HEK293 (cell line): ENCODE measurements around the gene BLOC1S6.

ENCODE experiments used
- CTCF ChIA-PET: fragments of 350-600 bp; formaldehyde crosslinking; extraction: SDS; loops from one replicate; lab custom pipeline; 2021; ENCODE audit warnings: antibody characterized with exemption; lab: Yijun Ruan, JAX
- POLR2A ChIA-PET: fragments of 300-600 bp; formaldehyde crosslinking; extraction: SDS; loops from one replicate; lab custom pipeline; 2020; ENCODE audit warnings: antibody characterized with exemption, inconsistent platforms; lab: Yijun Ruan, JAX
- H3K27ac ChIP-seq: fragments of 200-500 bp; sonication (Bioruptor generic); 2 replicates; pipeline ENCODE4 v1.5.1; 2014; ENCODE audit warnings: low read depth, low read length, control low read depth, inconsistent platforms; ENCODE audit errors: extremely low read depth
- H3K36me3 ChIP-seq, 2 experiments: fragments of 200-500 bp in 1 of 2; sonication (Bioruptor generic) in 1 of 2; 1 replicate in 1 of 2; 2 replicates in 1 of 2; pipeline ENCODE4 v1.5.1; 2014 to 2017; ENCODE audit warnings: inconsistent platforms in 2 of 2, low read length in 2 of 2; ENCODE audit not compliant: control insufficient read depth in 2 of 2, insufficient read depth in 1 of 2
- H3K4me1 ChIP-seq: fragments of 200-500 bp; sonication (Bioruptor generic); 2 replicates; pipeline ENCODE4 v1.5.1; 2014; ENCODE audit warnings: mild to moderate bottlenecking, low read length, inconsistent platforms; ENCODE audit not compliant: control insufficient read depth, insufficient read depth
- H3K4me3 ChIP-seq: 2 replicates; pipeline ENCODE4 v1.5.1; 2011; ENCODE audit warnings: low read depth, mild to moderate bottlenecking, control low read depth, low read length, moderate library complexity
- H3K9me3 ChIP-seq: fragments of 200-500 bp; sonication (Bioruptor generic); 2 replicates; pipeline ENCODE4 v1.5.1; 2014; ENCODE audit warnings: low read depth, low read length, inconsistent platforms; ENCODE audit not compliant: control insufficient read depth, insufficient read depth
- IKZF3 ChIP-seq: fragments of 450-650 bp; IDR thresholded peaks from 2 replicates; pipeline ENCODE4 v1.5.0; 2018; ENCODE audit warnings: missing biosample characterization, mild to moderate bottlenecking, missing genetic modification characterization, moderate library complexity
- TSHZ1 ChIP-seq: fragments of 450-650 bp; formaldehyde crosslinking; IDR thresholded peaks from 2 replicates; pipeline ENCODE4 v1.5.1; 2016; ENCODE audit warnings: missing biosample characterization, missing genetic modification characterization, borderline replicate concordance
- ZEB2 ChIP-seq: fragments of 450-650 bp; formaldehyde crosslinking; IDR thresholded peaks from 2 replicates; pipeline ENCODE4 v1.5.1; 2016; ENCODE audit warnings: missing biosample characterization, missing genetic modification characterization
- ZNF175 ChIP-seq: fragments of 450-650 bp; formaldehyde crosslinking; IDR thresholded peaks from 2 replicates; pipeline ENCODE4 v1.5.1; 2016; ENCODE audit warnings: missing biosample characterization, missing genetic modification characterization
- ZNF19 ChIP-seq: fragments of 450-650 bp; formaldehyde crosslinking; IDR thresholded peaks from 2 replicates; pipeline ENCODE4; 2016; ENCODE audit warnings: missing biosample characterization, missing genetic modification characterization, low read depth
- ZNF280C ChIP-seq: fragments of 450-650 bp; formaldehyde crosslinking; IDR thresholded peaks from 2 replicates; pipeline ENCODE4 v1.5.1; 2016; ENCODE audit warnings: missing biosample characterization, missing genetic modification characterization
- ZNF324 ChIP-seq: fragments of 450-650 bp; formaldehyde crosslinking; IDR thresholded peaks from 2 replicates; pipeline ENCODE4 v1.5.1; 2016; ENCODE audit warnings: missing biosample characterization, missing genetic modification characterization
- ZNF596 ChIP-seq: fragments of 450-650 bp; IDR thresholded peaks from 2 replicates; pipeline ENCODE4 v1.5.0; 2018; ENCODE audit warnings: missing biosample characterization, mild to moderate bottlenecking, missing genetic modification characterization, moderate library complexity
- ZNF654 ChIP-seq: fragments of 450-650 bp; formaldehyde crosslinking; IDR thresholded peaks from 2 replicates; pipeline ENCODE4 v1.5.1; 2016; ENCODE audit warnings: low read depth, missing biosample characterization, missing genetic modification characterization
- ZNF747 ChIP-seq: fragments of 450-650 bp; formaldehyde crosslinking; IDR thresholded peaks from 2 replicates; pipeline ENCODE4 v1.5.1; 2016; ENCODE audit warnings: missing biosample characterization, missing genetic modification characterization
- ZNF76 ChIP-seq: fragments of 450-650 bp; formaldehyde crosslinking; IDR thresholded peaks from 2 replicates; pipeline ENCODE4; 2016; ENCODE audit warnings: low read depth, missing biosample characterization, missing genetic modification characterization, borderline replicate concordance
- ZSCAN4 ChIP-seq: fragments of 450-650 bp; formaldehyde crosslinking; IDR thresholded peaks from 2 replicates; pipeline ENCODE4 v1.5.1; 2017; ENCODE audit warnings: missing biosample characterization, missing genetic modification characterization
- TF ChIP-seq, protein P1 (sequence below): fragments of 450-650 bp; formaldehyde crosslinking; IDR thresholded peaks from 2 replicates; pipeline ENCODE4 v1.5.1; 2016; ENCODE audit warnings: missing biosample characterization, missing genetic modification characterization
- TF ChIP-seq, protein P2 (sequence below): fragments of 450-650 bp; IDR thresholded peaks from 2 replicates; pipeline ENCODE4 v1.5.1; 2018; ENCODE audit warnings: missing biosample characterization, mild to moderate bottlenecking, missing genetic modification characterization

BLOC1S6 gene

DNA sequence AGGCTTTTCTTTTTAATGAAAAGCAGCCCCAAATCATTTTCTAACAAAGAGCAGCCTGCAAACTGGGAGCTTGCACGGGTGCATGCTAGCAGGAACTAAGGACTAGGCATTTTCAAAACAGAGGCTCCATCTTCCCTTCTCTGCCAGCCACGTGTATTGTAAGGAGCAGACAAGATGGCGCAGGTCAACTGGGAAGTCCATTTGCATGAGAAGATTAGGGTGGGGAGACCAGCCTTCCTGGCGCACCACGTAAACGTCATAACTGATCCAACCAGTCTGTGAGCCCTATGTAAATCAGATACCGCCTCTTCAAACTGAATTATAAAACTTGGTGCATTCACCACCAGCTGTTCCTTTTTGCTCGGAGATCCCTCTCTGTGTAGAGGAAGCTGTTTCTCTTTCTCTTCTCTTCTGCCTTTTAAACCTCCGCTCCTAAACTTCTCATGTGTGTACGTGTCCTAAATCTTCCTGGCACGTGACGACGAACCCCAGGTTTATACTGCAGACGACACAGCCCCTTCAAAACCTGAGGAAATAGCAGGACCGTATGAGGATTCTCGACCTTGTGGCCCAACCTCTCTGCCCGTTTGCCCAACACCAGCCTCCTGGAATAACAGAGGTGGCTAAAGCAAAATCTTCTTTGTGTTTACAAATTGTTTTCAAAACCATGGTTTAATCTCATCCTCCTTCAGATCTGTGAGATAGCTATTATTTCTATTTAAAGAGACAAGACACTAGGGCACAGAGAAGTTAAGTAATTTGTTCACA, 38.2 kb upstream of the BLOC1S6 start:
- Histone ChIP-seq H3K36me3 (no peaks in the 10 kb centered on the region), H3K9me3 (no peaks in the 10 kb centered on the region), H3K27ac (no peak overlapping the region), H3K4me3 (no peak overlapping the region), H3K4me1 (no peaks in the 10 kb centered on the region)
- ChIA-PET CTCF (no interaction called here), POLR2A (no interaction called here)
- TF ChIP-seq, protein P1, sequence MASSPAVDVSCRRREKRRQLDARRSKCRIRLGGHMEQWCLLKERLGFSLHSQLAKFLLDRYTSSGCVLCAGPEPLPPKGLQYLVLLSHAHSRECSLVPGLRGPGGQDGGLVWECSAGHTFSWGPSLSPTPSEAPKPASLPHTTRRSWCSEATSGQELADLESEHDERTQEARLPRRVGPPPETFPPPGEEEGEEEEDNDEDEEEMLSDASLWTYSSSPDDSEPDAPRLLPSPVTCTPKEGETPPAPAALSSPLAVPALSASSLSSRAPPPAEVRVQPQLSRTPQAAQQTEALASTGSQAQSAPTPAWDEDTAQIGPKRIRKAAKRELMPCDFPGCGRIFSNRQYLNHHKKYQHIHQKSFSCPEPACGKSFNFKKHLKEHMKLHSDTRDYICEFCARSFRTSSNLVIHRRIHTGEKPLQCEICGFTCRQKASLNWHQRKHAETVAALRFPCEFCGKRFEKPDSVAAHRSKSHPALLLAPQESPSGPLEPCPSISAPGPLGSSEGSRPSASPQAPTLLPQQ, result no peak

GRCh38 chr15:45549541-45550220, 37.5 kb upstream of the BLOC1S6 start:
- TF ChIP-seq ZNF324 (no peak), ZNF747 (tag by site-specific recombination) (no peak), ZNF280C (no peak), TSHZ1 (tag by site-specific recombination) (no peak), ZSCAN4 (no peak), ZNF76 (tag by site-specific recombination) (no peak), ZNF596 (tag by site-specific recombination) (no peak), ZNF19 (tag by site-specific recombination) (no peak), ZNF175 (tag by site-specific recombination) (no peak), ZEB2 (tag by site-specific recombination) (no peak), ZNF654 (tag by site-specific recombination) (no peak), IKZF3 (tag by site-specific recombination) (no peak)
- TF ChIP-seq, protein P2, sequence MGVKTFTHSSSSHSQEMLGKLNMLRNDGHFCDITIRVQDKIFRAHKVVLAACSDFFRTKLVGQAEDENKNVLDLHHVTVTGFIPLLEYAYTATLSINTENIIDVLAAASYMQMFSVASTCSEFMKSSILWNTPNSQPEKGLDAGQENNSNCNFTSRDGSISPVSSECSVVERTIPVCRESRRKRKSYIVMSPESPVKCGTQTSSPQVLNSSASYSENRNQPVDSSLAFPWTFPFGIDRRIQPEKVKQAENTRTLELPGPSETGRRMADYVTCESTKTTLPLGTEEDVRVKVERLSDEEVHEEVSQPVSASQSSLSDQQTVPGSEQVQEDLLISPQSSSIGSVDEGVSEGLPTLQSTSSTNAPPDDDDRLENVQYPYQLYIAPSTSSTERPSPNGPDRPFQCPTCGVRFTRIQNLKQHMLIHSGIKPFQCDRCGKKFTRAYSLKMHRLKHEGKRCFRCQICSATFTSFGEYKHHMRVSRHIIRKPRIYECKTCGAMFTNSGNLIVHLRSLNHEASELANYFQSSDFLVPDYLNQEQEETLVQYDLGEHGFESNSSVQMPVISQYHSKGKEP (tag by site-specific recombination), result no peak
- TF ChIP-seq, all 188 proteins: peak for 0
- H3K4me3 ChIP-seq, result no peak overlapping the region
- no peaks in the 10 kb centered on the region for H3K9me3 ChIP-seq
- ChIA-PET CTCF (interaction anchor here (0.7 kb wide), 2 partner anchors 119 to 683 kb away, joined by 3 read pairs; no protein-coding TSS in a partner anchor), POLR2A (no interaction called here)
- H3K36me3 ChIP-seq, result no peaks in the 10 kb centered on the region
- H3K27ac ChIP-seq, result no peak overlapping the region
- no peaks in the 10 kb centered on the region for H3K4me1 ChIP-seq
